Neural crest cell (in vitro differentiated cells): Measurements from ENCODE around the gene ANKS1A. TPM values are rescaled to one million over a fixed set of nuclear protein-coding genes. Genes with fewer than 3 reads are reported as not detected.
A peak's percentile ranks its signal among the peaks of the same experiment; 100 is the strongest.
"Not testable (repeated sequence)": the region's sequence is repeated elsewhere in the genome, so short reads cannot be mapped to it uniquely, and the experiment has no call there.

Source experiments
- DNase-seq: peaks from one replicate; pipeline ENCODE4 v3.0.0; 2021; ENCODE audit warnings: low read depth, mixed read lengths, low spot score
- H3K27ac Mint-ChIP-seq: one replicate; pipeline ENCODE4 v1.8.0; 2021; ENCODE audit warnings: mild to moderate bottlenecking, mixed read lengths; ENCODE audit not compliant: unreplicated experiment
- H3K27me3 Mint-ChIP-seq: 2 replicates; pipeline ENCODE4 v1.8.0; 2021; ENCODE audit warnings: low read depth, mild to moderate bottlenecking, mixed read lengths
- H3K36me3 Mint-ChIP-seq: 2 replicates; pipeline ENCODE4 v1.8.0; 2021; ENCODE audit warnings: low read depth, mild to moderate bottlenecking, mixed read lengths
- H3K4me1 Mint-ChIP-seq: 2 replicates; pipeline ENCODE4 v1.8.0; 2021; ENCODE audit warnings: mixed read lengths
- H3K4me3 Mint-ChIP-seq: one replicate; pipeline ENCODE4 v1.8.0; 2021; ENCODE audit warnings: mild to moderate bottlenecking, mixed read lengths
- H3K9me3 Mint-ChIP-seq: 2 replicates; pipeline ENCODE4 v1.8.0; 2021; ENCODE audit warnings: mixed read lengths
- long read RNA-seq: library from polyadenylated mRNA; unstranded; transcript quantifications from one replicate; pipeline ENCODE4 v2.0.0, GENCODE V29; 2020
- total RNA-seq: library from RNA; stranded (reverse); gene quantifications from 2 replicates; pipeline ENCODE4 v1.2.1, GENCODE V29; 2021
- TF ChIP-seq, protein P1 (sequence below): fragments of 200-600 bp; sonication (generic); conservative IDR thresholded peaks from 2 replicates; pipeline ENCODE4 v1.5.0; 2021; ENCODE audit warnings: antibody characterized with exemption, mild to moderate bottlenecking

ANKS1A gene, protein sequence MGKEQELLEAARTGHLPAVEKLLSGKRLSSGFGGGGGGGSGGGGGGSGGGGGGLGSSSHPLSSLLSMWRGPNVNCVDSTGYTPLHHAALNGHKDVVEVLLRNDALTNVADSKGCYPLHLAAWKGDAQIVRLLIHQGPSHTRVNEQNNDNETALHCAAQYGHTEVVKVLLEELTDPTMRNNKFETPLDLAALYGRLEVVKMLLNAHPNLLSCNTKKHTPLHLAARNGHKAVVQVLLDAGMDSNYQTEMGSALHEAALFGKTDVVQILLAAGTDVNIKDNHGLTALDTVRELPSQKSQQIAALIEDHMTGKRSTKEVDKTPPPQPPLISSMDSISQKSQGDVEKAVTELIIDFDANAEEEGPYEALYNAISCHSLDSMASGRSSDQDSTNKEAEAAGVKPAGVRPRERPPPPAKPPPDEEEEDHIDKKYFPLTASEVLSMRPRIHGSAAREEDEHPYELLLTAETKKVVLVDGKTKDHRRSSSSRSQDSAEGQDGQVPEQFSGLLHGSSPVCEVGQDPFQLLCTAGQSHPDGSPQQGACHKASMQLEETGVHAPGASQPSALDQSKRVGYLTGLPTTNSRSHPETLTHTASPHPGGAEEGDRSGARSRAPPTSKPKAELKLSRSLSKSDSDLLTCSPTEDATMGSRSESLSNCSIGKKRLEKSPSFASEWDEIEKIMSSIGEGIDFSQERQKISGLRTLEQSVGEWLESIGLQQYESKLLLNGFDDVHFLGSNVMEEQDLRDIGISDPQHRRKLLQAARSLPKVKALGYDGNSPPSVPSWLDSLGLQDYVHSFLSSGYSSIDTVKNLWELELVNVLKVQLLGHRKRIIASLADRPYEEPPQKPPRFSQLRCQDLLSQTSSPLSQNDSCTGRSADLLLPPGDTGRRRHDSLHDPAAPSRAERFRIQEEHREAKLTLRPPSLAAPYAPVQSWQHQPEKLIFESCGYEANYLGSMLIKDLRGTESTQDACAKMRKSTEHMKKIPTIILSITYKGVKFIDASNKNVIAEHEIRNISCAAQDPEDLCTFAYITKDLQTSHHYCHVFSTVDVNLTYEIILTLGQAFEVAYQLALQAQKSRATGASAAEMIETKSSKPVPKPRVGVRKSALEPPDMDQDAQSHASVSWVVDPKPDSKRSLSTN
- total RNA-seq = 32.0 and 33.2 TPM in 2 replicates
- long read RNA-seq, partial matches to known transcripts = 16 of 19 reads
- long read RNA-seq, other reads (novel, unspliced or antisense) = 3 of 19 reads

DNA sequence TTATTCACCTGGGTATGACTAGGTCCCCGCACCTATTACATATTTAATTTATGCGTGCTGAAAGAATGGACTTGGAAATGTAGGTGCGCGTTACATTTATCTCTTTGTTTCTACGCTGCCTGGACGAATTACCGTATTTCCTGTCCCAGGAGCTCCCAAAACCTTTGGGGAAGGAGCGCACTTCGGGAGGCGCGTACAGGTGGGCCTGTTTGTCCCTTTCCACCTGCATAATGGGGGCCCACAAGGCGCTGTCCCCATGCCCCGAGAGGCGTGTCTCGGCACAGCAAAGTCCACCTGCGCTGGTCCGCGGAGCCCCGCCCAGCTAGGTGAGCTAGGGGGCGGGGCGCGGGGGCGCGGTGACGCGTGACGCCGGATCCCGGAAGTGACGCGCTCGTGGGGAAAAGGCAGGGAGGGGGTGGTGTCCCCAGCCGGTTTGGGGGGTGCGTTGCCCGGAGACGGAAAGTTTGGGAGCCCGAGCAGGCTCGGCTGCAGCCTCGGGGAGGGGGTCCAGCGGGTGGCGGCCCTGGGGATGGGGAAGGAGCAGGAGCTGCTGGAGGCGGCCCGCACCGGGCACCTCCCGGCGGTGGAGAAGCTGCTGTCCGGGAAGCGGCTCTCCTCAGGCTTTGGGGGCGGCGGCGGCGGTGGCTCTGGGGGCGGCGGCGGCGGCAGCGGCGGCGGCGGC lies at the start of gene ANKS1A:
ANKS1A (plus strand) TSS at position 382 of the 682 bp plus-strand sequence; CDS start at position 530, 148 bp downstream.
- TF ChIP-seq, protein P1, sequence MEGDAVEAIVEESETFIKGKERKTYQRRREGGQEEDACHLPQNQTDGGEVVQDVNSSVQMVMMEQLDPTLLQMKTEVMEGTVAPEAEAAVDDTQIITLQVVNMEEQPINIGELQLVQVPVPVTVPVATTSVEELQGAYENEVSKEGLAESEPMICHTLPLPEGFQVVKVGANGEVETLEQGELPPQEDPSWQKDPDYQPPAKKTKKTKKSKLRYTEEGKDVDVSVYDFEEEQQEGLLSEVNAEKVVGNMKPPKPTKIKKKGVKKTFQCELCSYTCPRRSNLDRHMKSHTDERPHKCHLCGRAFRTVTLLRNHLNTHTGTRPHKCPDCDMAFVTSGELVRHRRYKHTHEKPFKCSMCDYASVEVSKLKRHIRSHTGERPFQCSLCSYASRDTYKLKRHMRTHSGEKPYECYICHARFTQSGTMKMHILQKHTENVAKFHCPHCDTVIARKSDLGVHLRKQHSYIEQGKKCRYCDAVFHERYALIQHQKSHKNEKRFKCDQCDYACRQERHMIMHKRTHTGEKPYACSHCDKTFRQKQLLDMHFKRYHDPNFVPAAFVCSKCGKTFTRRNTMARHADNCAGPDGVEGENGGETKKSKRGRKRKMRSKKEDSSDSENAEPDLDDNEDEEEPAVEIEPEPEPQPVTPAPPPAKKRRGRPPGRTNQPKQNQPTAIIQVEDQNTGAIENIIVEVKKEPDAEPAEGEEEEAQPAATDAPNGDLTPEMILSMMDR = no peak
- peak within 1 kb of the TSS; percentile 100 for H3K4me3 Mint-ChIP-seq
- peaks cover 7% of the 10 kb centered on the region for H3K36me3 Mint-ChIP-seq
- peaks cover 37% of the 10 kb centered on the region for H3K4me1 Mint-ChIP-seq
- peaks cover 2% of the 10 kb centered on the region for H3K9me3 Mint-ChIP-seq
- peak; percentile 63 for DNase-seq
- H3K27me3 Mint-ChIP-seq = no peaks in the 10 kb centered on the region
- peak within 1 kb of the TSS; percentile 100 for H3K27ac Mint-ChIP-seq

DNA sequence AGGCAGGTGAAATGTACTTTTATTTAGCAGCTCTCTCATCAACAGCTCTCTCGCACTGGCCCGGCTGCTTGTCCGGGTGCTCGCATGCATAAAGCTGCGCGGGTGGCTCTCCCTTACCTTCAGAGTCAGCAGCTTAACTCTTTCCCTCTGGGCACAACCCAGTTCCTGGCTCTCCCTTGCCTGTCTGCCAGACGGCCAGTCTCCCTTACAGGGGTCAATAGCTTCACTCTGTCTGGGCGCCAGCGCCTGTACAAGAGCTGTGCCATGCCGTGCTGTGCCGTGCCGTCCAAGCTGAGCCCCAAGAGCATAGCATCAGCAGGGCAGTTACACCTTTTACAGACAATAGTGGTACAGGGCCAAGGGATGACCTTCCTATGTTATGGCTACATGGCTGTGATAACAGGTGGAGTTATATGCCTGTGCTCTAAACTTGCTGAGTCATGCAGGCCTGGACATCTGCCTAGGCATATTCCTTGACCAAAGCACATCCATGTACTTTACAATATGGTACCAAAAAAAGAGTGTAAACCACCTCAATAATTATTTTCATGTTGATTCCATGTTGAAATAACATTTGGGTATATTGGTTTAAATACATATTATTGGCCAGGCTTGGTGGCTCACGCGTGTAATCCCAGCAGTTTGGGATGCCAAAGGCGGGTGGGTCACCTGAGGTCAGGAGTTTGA lies 49.2 kb upstream of the ANKS1A start:
- no peaks in the 10 kb centered on the region for H3K9me3 Mint-ChIP-seq
- DNase-seq = no peak
- TF ChIP-seq, protein P1 = no peak
- peaks cover 17% of the 10 kb centered on the region for H3K36me3 Mint-ChIP-seq
- H3K4me1 Mint-ChIP-seq = peaks cover 3% of the 10 kb centered on the region
- H3K27ac Mint-ChIP-seq = no peak overlapping the region
- H3K4me3 Mint-ChIP-seq = no peak overlapping the region
- no peaks in the 10 kb centered on the region for H3K27me3 Mint-ChIP-seq

DNA sequence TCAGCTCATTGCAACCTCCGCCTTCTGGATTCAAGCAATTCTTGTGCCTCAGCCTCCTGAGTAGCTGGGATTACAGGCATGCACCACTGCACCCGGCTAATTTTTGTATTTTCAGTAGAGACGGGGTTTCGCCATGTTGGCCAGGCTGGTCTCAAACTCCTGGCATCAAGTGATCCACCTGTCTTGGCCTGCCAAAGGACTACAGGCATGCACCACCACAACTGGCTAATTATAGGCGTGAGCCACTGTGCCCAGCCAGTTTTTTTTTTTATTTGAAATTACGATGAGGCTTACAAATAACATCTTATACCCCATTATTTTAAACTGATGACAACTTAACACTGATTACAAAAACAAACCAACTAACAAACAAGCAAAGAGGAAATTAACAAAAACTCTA lies 40.0 kb upstream of the ANKS1A start:
- H3K4me3 Mint-ChIP-seq, H3K9me3 Mint-ChIP-seq, H3K27me3 Mint-ChIP-seq, H3K27ac Mint-ChIP-seq, H3K4me1 Mint-ChIP-seq, DNase-seq: not testable (repeated sequence)
- H3K36me3 Mint-ChIP-seq = peaks cover 12% of the 10 kb centered on the region

- no peaks in the 10 kb centered on the region for H3K27me3 Mint-ChIP-seq
- no peaks in the 10 kb centered on the region for H3K9me3 Mint-ChIP-seq
- no peak for DNase-seq
- TF ChIP-seq, protein P1 = no peak
- H3K27ac Mint-ChIP-seq = no peak overlapping the region
- no peak overlapping the region for H3K4me3 Mint-ChIP-seq
- H3K36me3 Mint-ChIP-seq = peaks cover 6% of the 10 kb centered on the region
- no peaks in the 10 kb centered on the region for H3K4me1 Mint-ChIP-seq
These were observed 37.7 kb upstream of the ANKS1A start for GRCh38 chr6:34851361-34851760.

GRCh38 chr6:34852406-34853085 lies 36.5 kb upstream of the ANKS1A start:
- H3K27ac Mint-ChIP-seq = no peak overlapping the region
- H3K4me1 Mint-ChIP-seq = no peaks in the 10 kb centered on the region
- H3K4me3 Mint-ChIP-seq = no peak overlapping the region
- TF ChIP-seq, protein P1 = no peak
- DNase-seq = no peak
- no peaks in the 10 kb centered on the region for H3K27me3 Mint-ChIP-seq
- H3K9me3 Mint-ChIP-seq = no peaks in the 10 kb centered on the region
- peaks cover 9% of the 10 kb centered on the region for H3K36me3 Mint-ChIP-seq
